DMS114 treated with DMSO at 0.1 percent for 48 hours (cell line): ENCODE data around the gene NANS.
"Not testable (repeated sequence)": the region's sequence is repeated elsewhere in the genome, so short reads cannot be mapped to it uniquely, and the experiment has no call there.

Source experiments
- DNase-seq: peaks from one replicate; lab custom pipeline; 2025; ENCODE audit not compliant: unreplicated experiment; lab: John Stamatoyannopoulos, UW

NANS gene

GRCh38 chr9:98099346-98099745 lies 42.8 kb downstream of the NANS start:
- no peak for DNase-seq

- no peak for DNase-seq
Observed at GRCh38 chr9:98099898-98100297, 43.4 kb downstream of the NANS start.

GRCh38 chr9:98100456-98100855 lies 43.9 kb downstream of the NANS start:
- no peak for DNase-seq

GRCh38 chr9:98101416-98101815 lies 44.9 kb downstream of the NANS start:
- no peak for DNase-seq

GRCh38 chr9:98101868-98102273 lies 45.3 kb downstream of the NANS start:
- DNase-seq, result no peak

- no peak for DNase-seq
Observed at GRCh38 chr9:98104445-98104881, 47.9 kb downstream of the NANS start.

GRCh38 chr9:98105006-98105405 lies 48.5 kb downstream of the NANS start:
- no peak for DNase-seq

- DNase-seq, result no peak
Observed at GRCh38 chr9:98107926-98108325, 51.4 kb downstream of the NANS start.

GRCh38 chr9:98108531-98109031 lies 52.0 kb downstream of the NANS start:
- no peak for DNase-seq

GRCh38 chr9:98109052-98109451 lies 52.5 kb downstream of the NANS start:
- no peak for DNase-seq

GRCh38 chr9:98117097-98117496 lies 60.6 kb downstream of the NANS start:
- not testable (repeated sequence) for DNase-seq

- peak; percentile 6 for DNase-seq
Observed at GRCh38 chr9:98117984-98118639, 61.6 kb downstream of the NANS start.

- peak; percentile 38 for DNase-seq
Observed at GRCh38 chr9:98118640-98119601, 62.4 kb downstream of the NANS start, which contains the start of gene TRIM14. Gene TRIM14 (minus strand): TSS chr9:98119222. CDS start chr9:98119188, 34 bp downstream.

- no peak for DNase-seq
Observed at GRCh38 chr9:98120476-98120875, 63.9 kb downstream of the NANS start.

GRCh38 chr9:98121058-98121457 lies 64.5 kb downstream of the NANS start:
- DNase-seq, result no peak

- not testable (repeated sequence) for DNase-seq
Observed at GRCh38 chr9:98124091-98124490, 67.6 kb downstream of the NANS start.

GRCh38 chr9:98124637-98125426 lies 68.3 kb downstream of the NANS start:
- DNase-seq, result no peak

GRCh38 chr9:98127226-98127625 lies 70.7 kb downstream of the NANS start:
- DNase-seq, result no peak

- DNase-seq, result no peak
Observed at GRCh38 chr9:98128316-98128715, 71.8 kb downstream of the NANS start.

- DNase-seq, result no peak
Observed at GRCh38 chr9:98129451-98129881, 72.9 kb downstream of the NANS start.

GRCh38 chr9:98130060-98130459 lies 73.5 kb downstream of the NANS start:
- DNase-seq, result not testable (repeated sequence)
